ENCODE data around the gene APC2.

The APC2 gene

GRCh38 chr19:1446713-1447481 lies 3.0 kb upstream of the APC2 start:
- DNase-seq (ENCODE audit: low read depth) = no peak

GRCh38 chr19:1447504-1447903 lies 2.4 kb upstream of the APC2 start:
- no peak for DNase-seq (ENCODE audit: low read depth)

GRCh38 chr19:1447944-1448343 lies 2.0 kb upstream of the APC2 start:
- no peak for DNase-seq (ENCODE audit: low read depth)

GRCh38 chr19:1450735-1451731 lies 1.1 kb downstream of the APC2 start:
- DNase-seq (ENCODE audit: low read depth) = no peak

- DNase-seq (ENCODE audit: low read depth) = no peak
Observed at GRCh38 chr19:1451916-1452801, 2.2 kb downstream of the APC2 start.

- no peak for DNase-seq (ENCODE audit: low read depth)
Observed at GRCh38 chr19:1452802-1453524, 3.0 kb downstream of the APC2 start.

- DNase-seq (ENCODE audit: low read depth) = no peak
Observed at GRCh38 chr19:1453525-1454364, 3.8 kb downstream of the APC2 start.

GRCh38 chr19:1455002-1455335 lies 5.0 kb downstream of the APC2 start:
- DNase-seq (ENCODE audit: low read depth) = no peak

- DNase-seq (ENCODE audit: low read depth) = no peak
Observed at GRCh38 chr19:1455336-1456120, 5.6 kb downstream of the APC2 start.

GRCh38 chr19:1456121-1456900 lies 6.4 kb downstream of the APC2 start:
- no peak for DNase-seq (ENCODE audit: low read depth)

GRCh38 chr19:1457031-1457739 lies 7.3 kb downstream of the APC2 start:
- no peak for DNase-seq (ENCODE audit: low read depth)

- no peak for DNase-seq (ENCODE audit: low read depth)
Observed at GRCh38 chr19:1457892-1458291, 8.0 kb downstream of the APC2 start.

- no peak for DNase-seq (ENCODE audit: low read depth)
Observed at GRCh38 chr19:1459479-1459878, 9.6 kb downstream of the APC2 start.

- no peak for DNase-seq (ENCODE audit: low read depth)
Observed at GRCh38 chr19:1460033-1460995, 10.4 kb downstream of the APC2 start.

GRCh38 chr19:1461862-1462261 lies 11.9 kb downstream of the APC2 start:
- no peak for DNase-seq (ENCODE audit: low read depth)

GRCh38 chr19:1465191-1466016 lies 15.5 kb downstream of the APC2 start:
- no peak for DNase-seq (ENCODE audit: low read depth)
